Activated naive CD4-positive, alpha-beta T cell treated with anti-CD3 and anti-CD28 coated beads, Interleukin-2, amount 50 U/mL, for 24 hours (primary cell): Measurements from ENCODE around the gene WRAP73.

Experiments
- H3K27ac Mint-ChIP-seq: one replicate; pipeline ENCODE4 v1.8.0; 2021; ENCODE audit warnings: mild to moderate bottlenecking, mixed read lengths
- H3K27me3 Mint-ChIP-seq: one replicate; pipeline ENCODE4 v1.8.0; 2021; ENCODE audit warnings: mixed read lengths
- H3K36me3 Mint-ChIP-seq: one replicate; pipeline ENCODE4 v1.8.0; 2021; ENCODE audit warnings: mixed read lengths
- H3K4me1 Mint-ChIP-seq: one replicate; pipeline ENCODE4 v1.8.0; 2021; ENCODE audit warnings: mixed read lengths
- H3K4me3 Mint-ChIP-seq: one replicate; pipeline ENCODE4 v1.8.0; 2021; ENCODE audit warnings: mild to moderate bottlenecking, mixed read lengths
- H3K9me3 Mint-ChIP-seq: one replicate; pipeline ENCODE4 v1.8.0; 2021; ENCODE audit warnings: mixed read lengths

WRAP73 gene

DNA sequence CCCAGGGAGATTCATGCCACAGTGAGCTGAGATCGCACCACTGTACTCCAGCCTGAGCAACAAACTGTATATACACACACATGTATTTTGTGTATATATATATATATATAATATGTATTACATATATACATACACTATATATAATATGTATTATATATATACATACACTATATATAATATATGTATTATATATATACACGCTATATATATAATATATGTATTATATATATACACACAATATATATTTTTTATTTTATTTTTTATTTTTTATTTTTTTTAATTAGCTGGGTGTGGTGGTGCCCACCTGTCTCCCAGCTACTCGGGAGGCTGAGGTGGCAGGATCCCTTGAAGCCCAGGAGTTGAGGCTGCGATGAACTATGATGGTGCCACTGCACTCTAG lies 11.7 kb upstream of the WRAP73 start:
- Mint-ChIP-seq H3K36me3 (no peaks in the 10 kb centered on the region), H3K27ac (no peak overlapping the region), H3K4me3 (no peak overlapping the region), H3K4me1 (no peaks in the 10 kb centered on the region), H3K27me3 (no peaks in the 10 kb centered on the region), H3K9me3 (no peaks in the 10 kb centered on the region)

DNA sequence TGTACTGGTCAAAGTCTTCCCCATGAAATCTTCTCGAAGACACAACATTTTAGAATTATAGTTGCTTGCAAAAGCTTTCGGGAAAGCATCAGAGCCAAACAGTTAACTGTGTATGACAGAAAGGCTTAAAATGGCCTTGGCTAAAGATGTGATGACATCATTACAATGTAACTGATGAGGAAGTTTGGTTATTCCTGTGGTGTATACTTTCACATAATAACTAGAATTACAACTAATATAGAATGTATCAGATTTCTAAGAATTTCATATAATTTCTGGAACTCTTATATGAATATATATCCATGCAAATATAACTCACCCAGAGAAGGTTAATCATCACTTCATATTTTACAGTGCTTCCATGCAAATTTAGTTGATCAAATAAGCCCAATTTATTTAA lies 10.8 kb upstream of the WRAP73 start:
- Mint-ChIP-seq H3K4me1 (no peaks in the 10 kb centered on the region), H3K9me3 (no peaks in the 10 kb centered on the region), H3K27ac (no peak overlapping the region), H3K4me3 (no peak overlapping the region), H3K36me3 (no peaks in the 10 kb centered on the region), H3K27me3 (peaks cover 2% of the 10 kb centered on the region)

DNA sequence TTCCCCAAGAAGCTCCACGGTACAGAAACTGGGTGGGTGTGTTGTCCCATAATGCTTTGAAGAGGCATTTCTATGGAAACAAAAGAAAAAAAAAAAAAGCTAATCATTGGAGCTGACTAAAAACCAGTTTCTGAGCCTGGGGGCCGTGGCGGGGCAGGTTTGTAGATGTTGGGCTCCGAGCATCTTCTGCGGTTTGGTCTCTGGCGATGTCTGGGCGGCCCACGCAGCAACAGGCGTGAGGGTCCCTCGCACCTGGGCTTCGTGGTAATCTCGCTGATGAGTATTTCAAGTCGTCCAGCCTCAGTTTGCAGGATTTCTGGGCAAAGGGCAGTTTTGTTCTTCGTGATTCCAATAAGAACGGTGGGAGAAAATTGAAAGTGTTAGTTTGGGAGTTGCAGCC lies 9.2 kb upstream of the WRAP73 start:
- Mint-ChIP-seq H3K9me3 (no peaks in the 10 kb centered on the region), H3K4me3 (no peak overlapping the region), H3K27me3 (peaks cover 9% of the 10 kb centered on the region), H3K36me3 (no peaks in the 10 kb centered on the region), H3K4me1 (no peaks in the 10 kb centered on the region), H3K27ac (no peak overlapping the region)

DNA sequence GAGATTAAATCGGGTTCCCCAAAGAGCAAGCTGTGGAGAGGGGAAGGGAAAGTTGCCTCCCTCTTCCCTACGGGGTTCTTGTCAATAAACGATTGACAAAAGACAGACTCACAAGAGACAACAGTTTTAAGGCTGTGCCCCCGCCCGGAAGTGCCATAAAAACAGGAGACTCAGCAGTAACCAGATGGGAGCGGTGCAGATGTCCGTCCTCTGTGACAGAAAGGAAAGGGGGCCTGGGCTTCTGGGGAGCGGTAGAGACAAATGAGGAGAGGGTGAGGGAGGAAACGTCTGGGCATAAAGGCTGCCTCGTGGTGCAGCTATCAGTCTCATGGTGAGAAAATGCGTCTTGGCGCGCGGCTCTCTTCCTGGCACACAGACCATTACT lies 8.3 kb upstream of the WRAP73 start:
- Mint-ChIP-seq H3K36me3 (no peaks in the 10 kb centered on the region), H3K9me3 (no peaks in the 10 kb centered on the region), H3K27ac (no peak overlapping the region), H3K27me3 (peaks cover 17% of the 10 kb centered on the region), H3K4me3 (no peak overlapping the region), H3K4me1 (no peaks in the 10 kb centered on the region)

DNA sequence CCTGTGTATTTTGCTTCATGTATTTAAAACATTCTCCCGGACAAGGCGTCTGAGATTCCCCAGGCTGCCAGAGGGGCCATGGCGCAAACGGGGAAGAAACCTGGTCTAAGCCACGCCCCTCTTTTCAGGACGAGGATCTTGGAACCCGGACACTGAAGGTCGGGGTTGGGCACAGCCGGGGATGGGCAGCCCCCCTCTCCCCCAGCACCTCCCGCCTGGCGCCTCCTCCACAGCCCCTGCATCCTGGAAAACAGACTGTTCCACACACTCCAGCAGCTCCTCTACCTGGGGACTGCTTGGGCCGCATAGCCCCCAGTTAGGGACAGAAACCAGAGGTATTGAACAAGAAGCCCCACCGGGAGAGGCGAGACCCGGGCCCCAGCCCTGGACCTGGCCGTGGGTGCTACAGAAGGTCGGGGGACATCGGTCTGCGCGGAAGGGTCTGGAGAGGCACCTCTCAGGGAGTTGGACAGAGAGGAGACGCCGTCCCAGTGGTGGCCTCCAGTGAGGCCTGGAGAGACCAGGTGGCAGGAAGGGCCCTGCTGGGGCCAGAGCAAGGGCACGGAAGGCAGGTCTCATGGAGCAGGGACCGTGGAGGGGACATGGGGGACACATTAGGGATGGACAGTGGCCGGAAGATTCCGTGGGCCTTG lies 7.8 kb upstream of the WRAP73 start:
- Mint-ChIP-seq H3K9me3 (no peaks in the 10 kb centered on the region), H3K36me3 (no peaks in the 10 kb centered on the region), H3K4me1 (no peaks in the 10 kb centered on the region), H3K27ac (no peak overlapping the region), H3K27me3 (peaks cover 18% of the 10 kb centered on the region), H3K4me3 (no peak overlapping the region)

DNA sequence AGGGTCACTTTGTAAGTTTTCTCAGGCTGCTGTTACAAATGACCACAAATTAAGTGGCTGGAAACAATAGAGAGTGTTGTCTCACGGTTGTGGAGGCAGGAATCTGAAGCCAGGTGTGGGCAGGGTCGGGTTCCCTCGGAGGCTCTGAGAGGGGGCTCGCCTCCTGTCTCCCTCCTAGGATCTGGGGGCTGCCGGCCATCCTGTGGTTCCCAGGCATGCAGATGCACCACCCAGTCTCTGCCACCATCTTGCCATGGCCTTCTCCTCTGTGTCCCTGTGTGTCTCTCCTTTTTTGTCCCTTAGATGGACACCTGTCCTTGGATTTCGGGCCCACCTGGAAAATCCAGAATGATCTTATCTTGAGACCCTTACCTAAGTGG lies 7.2 kb upstream of the WRAP73 start:
- Mint-ChIP-seq H3K9me3 (no peaks in the 10 kb centered on the region), H3K27ac (no peak overlapping the region), H3K4me3 (no peak overlapping the region), H3K36me3 (no peaks in the 10 kb centered on the region), H3K27me3 (peaks cover 18% of the 10 kb centered on the region), H3K4me1 (no peaks in the 10 kb centered on the region)

DNA sequence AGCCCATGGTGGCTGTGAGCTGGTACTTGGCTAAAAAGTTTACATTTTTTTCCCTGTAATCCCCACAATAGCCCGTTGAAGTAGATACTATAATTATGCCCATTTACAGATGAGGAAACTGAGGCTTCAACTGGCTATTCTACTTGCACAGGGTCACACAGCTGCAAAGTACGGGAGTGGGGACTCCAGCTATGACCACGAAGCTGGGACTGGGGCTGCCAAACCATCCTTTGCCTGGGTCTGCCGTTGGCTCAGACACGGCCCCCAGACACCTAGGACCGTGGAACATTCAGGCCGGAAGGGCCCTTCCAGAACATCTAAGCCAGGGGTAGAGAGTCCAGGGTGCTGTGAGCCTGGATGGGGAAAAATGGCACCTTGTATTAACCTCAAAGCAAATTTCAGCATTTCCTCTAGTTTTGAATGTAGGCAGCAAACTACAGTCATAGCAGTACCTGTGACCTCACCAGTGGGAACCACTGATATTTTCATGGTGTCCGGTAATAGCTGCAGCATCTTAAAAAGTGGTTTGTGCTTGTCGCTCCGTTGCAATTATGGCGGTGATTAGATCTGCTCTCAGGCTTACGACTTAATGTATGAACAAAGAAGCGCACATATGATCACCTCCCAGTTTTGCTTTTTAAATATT lies 6.7 kb upstream of the WRAP73 start:
- Mint-ChIP-seq H3K36me3 (no peaks in the 10 kb centered on the region), H3K9me3 (no peaks in the 10 kb centered on the region), H3K4me1 (no peaks in the 10 kb centered on the region), H3K4me3 (no peak overlapping the region), H3K27me3 (peaks cover 18% of the 10 kb centered on the region), H3K27ac (no peak overlapping the region)

DNA sequence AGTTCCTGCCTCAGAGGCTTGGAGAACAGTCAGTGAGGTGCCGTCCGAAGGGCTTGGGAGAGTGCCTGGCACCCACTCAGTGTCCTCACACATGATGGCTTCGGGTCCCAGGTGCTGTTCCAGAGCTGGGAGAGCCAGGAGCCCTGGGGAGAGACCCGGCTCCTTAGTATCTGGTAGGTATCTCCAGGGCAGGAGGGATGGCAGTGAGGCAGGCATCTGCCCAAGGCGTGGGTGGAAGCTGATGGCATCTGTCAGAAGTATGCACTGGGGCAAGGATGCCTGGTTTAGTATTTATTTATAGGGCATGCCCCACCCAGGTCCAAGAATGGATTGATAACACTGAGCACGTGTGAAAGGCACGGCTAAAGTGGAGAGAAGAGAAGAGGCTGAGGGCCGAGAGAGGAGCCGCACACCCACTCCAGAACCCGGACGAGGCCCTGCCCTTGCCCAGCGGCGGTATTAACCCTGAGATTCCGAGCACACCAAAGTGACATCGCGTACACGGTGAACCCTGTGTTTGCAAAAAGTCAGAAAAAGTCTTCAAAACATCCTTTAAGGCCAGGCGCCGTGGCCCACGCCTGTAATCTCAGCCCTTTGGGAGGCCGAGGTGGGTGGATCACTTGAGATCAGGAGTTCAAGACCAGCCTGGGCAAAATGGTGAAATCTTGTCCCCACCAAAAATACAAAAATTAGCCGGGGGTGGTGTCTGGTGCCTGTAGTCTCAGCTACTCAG lies 4.8 kb upstream of the WRAP73 start:
- no peaks in the 10 kb centered on the region for H3K9me3 Mint-ChIP-seq
- H3K36me3 Mint-ChIP-seq, result no peaks in the 10 kb centered on the region
- H3K4me3 Mint-ChIP-seq, result no peak overlapping the region
- H3K27ac Mint-ChIP-seq, result no peak overlapping the region
- peaks cover 11% of the 10 kb centered on the region for H3K4me1 Mint-ChIP-seq
- H3K27me3 Mint-ChIP-seq, result peaks cover 24% of the 10 kb centered on the region

DNA sequence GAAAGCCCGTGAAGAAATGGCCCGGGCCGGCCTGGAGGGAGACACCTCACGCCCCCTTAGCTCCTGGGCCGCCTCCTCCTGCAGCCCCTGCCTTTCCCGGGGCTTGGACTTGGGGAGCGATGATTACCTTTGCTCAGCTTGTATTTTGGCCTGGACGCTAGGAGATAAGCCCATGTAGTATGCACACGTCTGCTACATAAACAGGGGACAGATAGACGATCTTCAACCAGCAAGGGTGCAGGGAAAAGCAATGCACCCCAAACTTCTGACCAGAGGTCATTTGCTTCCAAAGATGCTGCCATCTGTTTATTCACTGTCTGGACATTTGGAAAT lies 3.3 kb upstream of the WRAP73 start:
- Mint-ChIP-seq H3K27ac (peak overlapping the region; percentile 6), H3K36me3 (no peaks in the 10 kb centered on the region), H3K4me1 (peaks cover 21% of the 10 kb centered on the region), H3K4me3 (peak overlapping the region; percentile 33), H3K9me3 (no peaks in the 10 kb centered on the region), H3K27me3 (peaks cover 24% of the 10 kb centered on the region)

DNA sequence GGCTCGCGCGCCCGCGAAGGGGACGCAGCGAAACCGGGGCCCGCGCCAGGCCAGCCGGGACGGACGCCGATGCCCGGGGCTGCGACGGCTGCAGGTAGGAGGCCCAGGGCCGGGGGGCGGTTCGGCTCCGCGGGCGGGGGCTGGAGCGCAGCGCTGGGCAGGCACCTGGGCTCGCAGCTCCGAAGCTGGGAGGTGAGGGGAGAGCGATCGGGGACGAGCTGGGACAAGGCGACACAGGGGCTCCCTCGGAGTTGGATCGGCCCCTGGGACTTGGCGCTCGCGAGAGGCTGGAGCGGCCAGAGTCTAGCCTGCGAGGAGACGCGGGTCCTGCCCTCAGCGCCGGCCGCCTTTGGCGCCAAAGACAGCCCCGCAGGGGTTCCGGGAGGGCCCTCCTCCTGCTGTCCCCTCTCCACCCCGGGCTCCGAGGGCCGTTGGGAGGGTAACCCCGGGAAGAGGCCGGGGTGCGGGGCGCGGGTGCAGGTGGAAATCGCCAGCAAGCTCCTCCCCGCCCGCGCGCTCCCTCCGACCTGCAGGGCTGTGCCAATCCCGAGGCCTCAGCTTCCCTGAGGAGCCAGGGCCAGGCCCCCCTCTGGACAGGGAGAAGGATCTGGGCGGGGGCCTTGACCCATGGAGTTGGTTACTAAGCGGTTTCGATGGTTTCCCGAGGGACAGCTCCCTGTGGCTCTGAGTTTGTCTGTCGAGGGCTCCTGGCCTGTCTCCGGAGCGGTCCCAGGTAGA lies 2.8 kb upstream of the WRAP73 start:
- Mint-ChIP-seq H3K9me3 (no peaks in the 10 kb centered on the region), H3K4me3 (no peak overlapping the region), H3K27me3 (peaks cover 24% of the 10 kb centered on the region), H3K27ac (no peak overlapping the region), H3K36me3 (no peaks in the 10 kb centered on the region), H3K4me1 (peaks cover 27% of the 10 kb centered on the region)

DNA sequence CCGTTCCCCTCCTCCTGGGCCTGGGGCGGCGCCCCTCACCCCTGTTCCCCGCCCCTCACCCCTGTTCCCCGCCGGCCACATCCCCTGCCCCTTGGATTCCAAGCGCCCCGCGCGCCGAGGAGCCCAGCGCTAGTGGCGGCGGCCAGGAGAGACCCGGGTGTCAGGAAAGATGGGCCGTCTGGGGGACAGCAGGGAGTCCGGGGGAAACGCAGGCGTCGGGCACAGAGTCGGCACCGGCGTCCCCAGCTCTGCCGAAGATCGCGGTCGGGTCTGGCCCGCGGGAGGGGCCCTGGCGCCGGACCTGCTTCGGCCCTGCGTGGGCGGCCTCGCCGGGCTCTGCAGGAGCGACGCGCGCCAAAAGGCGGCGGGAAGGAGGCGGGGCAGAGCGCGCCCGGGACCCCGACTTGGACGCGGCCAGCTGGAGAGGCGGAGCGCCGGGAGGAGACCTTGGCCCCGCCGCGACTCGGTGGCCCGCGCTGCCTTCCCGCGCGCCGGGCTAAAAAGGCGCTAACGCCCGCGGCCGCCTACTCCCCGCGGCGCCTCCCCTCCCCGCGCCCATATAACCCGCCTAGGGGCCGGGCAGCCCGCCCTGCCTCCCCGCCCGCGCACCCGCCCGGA lies 2.1 kb upstream of the WRAP73 start, which contains the start of gene TP73:
Gene TP73, plus strand, starts transcription at position 587 of the 618 bp plus-strand sequence. CDS start 29,850 bp downstream, outside the sequence.
- peak within 1 kb of the TSS; percentile 64 for H3K4me3 Mint-ChIP-seq
- peaks cover 24% of the 10 kb centered on the region for H3K27me3 Mint-ChIP-seq
- no peak within 1 kb of the TSS for H3K27ac Mint-ChIP-seq
- peaks cover 29% of the 10 kb centered on the region for H3K4me1 Mint-ChIP-seq
- no peaks in the 10 kb centered on the region for H3K9me3 Mint-ChIP-seq
- no peaks in the 10 kb centered on the region for H3K36me3 Mint-ChIP-seq

DNA sequence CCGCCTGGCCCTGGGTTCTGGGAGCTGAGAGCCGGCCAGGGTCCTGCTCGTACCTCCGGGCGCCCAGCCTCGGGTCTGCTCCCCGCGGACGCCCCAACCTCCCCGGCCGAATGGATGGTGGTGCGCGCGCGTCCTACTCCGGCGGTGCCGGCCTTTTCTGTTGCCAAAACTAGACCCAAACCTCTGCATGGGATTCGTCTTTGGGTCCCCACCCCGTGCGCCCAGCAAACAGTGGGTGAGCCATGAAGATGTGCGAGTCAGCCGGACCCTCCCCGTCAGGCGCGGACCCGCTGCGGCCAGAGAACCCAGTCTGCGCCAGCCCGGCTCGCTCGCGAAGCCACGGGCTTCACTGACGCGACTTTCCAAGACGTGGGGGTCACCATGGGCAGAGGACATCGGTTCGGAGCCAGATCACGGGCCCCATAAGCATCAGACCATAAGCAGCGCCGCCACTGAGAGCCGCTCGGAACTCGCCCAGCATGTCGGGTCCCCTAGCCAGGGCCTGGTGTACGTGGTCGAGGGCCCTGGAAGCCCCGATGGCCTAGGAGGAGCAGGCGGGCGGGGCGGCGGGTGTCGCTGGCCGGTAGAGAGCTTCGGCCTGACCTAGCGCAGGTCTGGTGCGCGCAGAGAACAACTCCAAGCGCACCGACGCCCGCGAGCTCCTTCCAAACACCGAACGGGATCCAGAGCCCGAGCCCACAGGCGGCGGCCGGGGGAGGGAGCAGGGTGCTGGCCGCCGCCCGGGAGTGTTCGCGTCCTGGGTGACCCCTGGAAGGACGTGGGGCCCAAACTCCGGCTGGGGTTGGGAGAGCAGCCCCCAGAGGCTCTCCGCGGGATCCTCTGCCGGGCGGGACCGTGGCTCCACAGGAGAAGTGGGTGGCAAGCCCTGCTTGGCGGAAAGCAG lies 1.4 kb upstream of the WRAP73 start:
- Mint-ChIP-seq H3K27me3 (peaks cover 24% of the 10 kb centered on the region), H3K36me3 (no peaks in the 10 kb centered on the region), H3K9me3 (no peaks in the 10 kb centered on the region), H3K27ac (peak overlapping the region; percentile 17), H3K4me1 (peaks cover 29% of the 10 kb centered on the region), H3K4me3 (peak overlapping the region; percentile 64)

DNA sequence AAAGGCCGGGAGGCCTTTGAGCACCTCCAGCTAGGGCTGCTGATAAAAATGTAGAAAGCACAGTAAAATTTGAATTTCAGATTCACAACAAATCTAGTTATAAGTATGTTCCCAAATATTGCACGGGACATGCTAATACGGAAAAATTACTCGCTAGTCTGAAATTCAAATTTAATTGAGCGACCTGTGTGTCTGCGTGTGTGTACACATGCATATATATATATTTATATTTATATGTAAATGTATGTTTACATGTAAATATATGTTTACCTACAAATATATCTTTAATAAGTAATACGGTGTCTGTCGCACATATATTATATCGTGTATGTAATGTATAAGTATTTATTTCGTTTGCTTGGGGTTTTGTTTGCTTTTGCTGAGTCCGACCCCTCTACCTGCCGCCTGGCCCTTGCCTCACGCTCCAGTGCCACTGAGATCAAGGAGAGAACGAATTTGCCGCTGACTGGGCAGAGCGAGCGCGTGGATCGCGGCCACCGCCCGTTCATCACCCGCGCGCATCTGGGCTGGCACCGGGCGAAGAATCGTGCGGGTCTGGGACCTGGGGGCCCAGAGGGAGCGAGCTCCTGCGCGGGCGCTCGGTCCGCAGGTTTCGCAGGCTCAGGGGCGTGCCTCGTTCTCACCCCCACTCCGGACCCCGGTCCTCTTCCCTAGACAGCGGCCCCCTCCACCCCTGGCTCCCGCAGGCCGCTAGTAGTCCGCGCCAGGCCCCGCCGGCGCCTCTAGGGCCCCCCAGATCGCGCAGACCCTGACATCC lies 534 bp upstream of the WRAP73 start:
- peaks cover 20% of the 10 kb centered on the region for H3K27me3 Mint-ChIP-seq
- H3K4me1 Mint-ChIP-seq, result peaks cover 29% of the 10 kb centered on the region
- peaks cover 3% of the 10 kb centered on the region for H3K36me3 Mint-ChIP-seq
- H3K27ac Mint-ChIP-seq, result peak overlapping the region; percentile 84
- no peaks in the 10 kb centered on the region for H3K9me3 Mint-ChIP-seq
- peak overlapping the region; percentile 86 for H3K4me3 Mint-ChIP-seq

DNA sequence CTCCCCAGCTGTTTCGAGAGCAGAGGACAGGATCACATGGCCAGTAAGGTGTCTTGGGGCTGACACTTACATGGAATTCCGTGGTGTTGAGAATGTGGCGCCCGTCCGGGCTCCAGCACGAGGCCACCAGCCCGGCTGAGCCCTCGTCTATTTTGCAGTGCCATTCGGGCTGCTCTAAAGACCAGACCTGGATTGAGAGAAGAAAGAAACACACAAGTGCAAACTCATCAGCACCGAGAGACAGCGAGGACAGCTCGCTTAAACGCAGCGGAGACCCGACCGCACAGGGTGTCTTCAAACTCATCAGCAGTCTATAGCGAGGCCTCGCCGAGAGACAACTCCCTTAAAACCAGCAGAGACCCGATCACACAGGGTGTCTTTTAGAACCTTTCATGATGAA lies 3.3 kb downstream of the WRAP73 start:
- H3K9me3 Mint-ChIP-seq, result no peaks in the 10 kb centered on the region
- H3K27ac Mint-ChIP-seq, result no peak overlapping the region
- H3K4me1 Mint-ChIP-seq, result peaks cover 29% of the 10 kb centered on the region
- H3K36me3 Mint-ChIP-seq, result peaks cover 8% of the 10 kb centered on the region
- H3K27me3 Mint-ChIP-seq, result peaks cover 6% of the 10 kb centered on the region
- H3K4me3 Mint-ChIP-seq, result no peak overlapping the region
